HG02885 (cell line): ENCODE results near the gene SNRNP35.
"Not testable (repeated sequence)": the region's sequence is repeated elsewhere in the genome, so short reads cannot be mapped to it uniquely, and the experiment has no call there.

Experiments
- ATAC-seq: cut with Tn5 transposase; IDR thresholded peaks from one replicate; pipeline ENCODE4 v1.9.1; 2021; ENCODE audit warnings: mild to moderate bottlenecking; ENCODE audit not compliant: unreplicated experiment, poor library complexity

The SNRNP35 gene

GRCh38 chr12:123457980-123458779 lies at the start of gene SNRNP35:
Gene SNRNP35, plus strand, starts transcription at chr12:123458139. Its CDS starts 7,402 bp downstream, at chr12:123465541.
- ATAC-seq, result peak; percentile 73

GRCh38 chr12:123408619-123409018 lies 49.3 kb upstream of the SNRNP35 start:
- not testable (repeated sequence) for ATAC-seq

- not testable (repeated sequence) for ATAC-seq
These were observed 48.5 kb upstream of the SNRNP35 start for GRCh38 chr12:123409284-123410040.

- no peak for ATAC-seq
These were observed 47.9 kb upstream of the SNRNP35 start for GRCh38 chr12:123410041-123410412.

- no peak for ATAC-seq
These were observed 36.6 kb upstream of the SNRNP35 start for GRCh38 chr12:123421314-123421713.

- peak; percentile 93 for ATAC-seq
These were observed 30.7 kb upstream of the SNRNP35 start for GRCh38 chr12:123427036-123427769.

GRCh38 chr12:123428591-123428990 lies 29.3 kb upstream of the SNRNP35 start:
- no peak for ATAC-seq

- ATAC-seq, result not testable (repeated sequence)
These were observed 28.8 kb upstream of the SNRNP35 start for GRCh38 chr12:123429101-123429500.

GRCh38 chr12:123431951-123432817 lies 25.8 kb upstream of the SNRNP35 start:
- not testable (repeated sequence) for ATAC-seq

GRCh38 chr12:123433615-123434014 lies 24.3 kb upstream of the SNRNP35 start:
- ATAC-seq, result no peak

- no peak for ATAC-seq
These were observed 22.3 kb upstream of the SNRNP35 start for GRCh38 chr12:123435636-123436016.

GRCh38 chr12:123436017-123436964 lies 21.6 kb upstream of the SNRNP35 start, which contains the start of gene RILPL2:
Gene RILPL2, minus strand, starts transcription at chr12:123436684. Its CDS starts 264 bp downstream, at chr12:123436420.
- ATAC-seq, result peak; percentile 74

GRCh38 chr12:123441523-123442164 lies 16.3 kb upstream of the SNRNP35 start:
- ATAC-seq, result peak; percentile 68

- ATAC-seq, result no peak
These were observed 15.2 kb upstream of the SNRNP35 start for GRCh38 chr12:123442774-123443173.

- no peak for ATAC-seq
These were observed 13.6 kb upstream of the SNRNP35 start for GRCh38 chr12:123444092-123445026.

GRCh38 chr12:123445388-123446332 lies 12.3 kb upstream of the SNRNP35 start:
- ATAC-seq, result no peak
